CD4-positive, alpha-beta T cell (primary cell): ENCODE measurements around the gene EGFR. TPM values are rescaled to one million over a fixed set of nuclear protein-coding genes. Genes with fewer than 3 reads are reported as not detected.

Source experiments
- ATAC-seq: fragments of 200-7000 bp; cut with Tn5 transposase; one replicate; pipeline ENCODE4 v1.10.0; 2022; ENCODE audit warnings: mild to moderate bottlenecking; ENCODE audit not compliant: poor library complexity
- CTCF ChIA-PET: fragments of 350-600 bp; sonication (Branson Sonifier 250); formaldehyde crosslinking; loops from one replicate; lab custom pipeline; 2021; ENCODE audit warnings: antibody characterized with exemption, inconsistent platforms; lab: Charles Lee
- POLR2A ChIA-PET: fragments of 350-600 bp; sonication (Branson Sonifier 250); formaldehyde crosslinking; loops from one replicate; lab custom pipeline; 2021; ENCODE audit warnings: antibody characterized with exemption, inconsistent platforms; lab: Charles Lee
- DNase-seq, 14 experiments: peaks; one replicate each; pipeline ENCODE4 v3.0.0-alpha.2; 2013 to 2020; ENCODE audit warnings: mixed read lengths in 2 of 14
- H3K27ac ChIP-seq, 2 donors: one replicate each; pipeline versions ENCODE4 v1.5.1 to v1.7.0; 2013; ENCODE audit warnings: low read length in 2 of 2, low read depth in 1 of 2, mild to moderate bottlenecking in 1 of 2
- H3K27me3 ChIP-seq, 2 experiments: 1 replicate in 1 of 2; 2 replicates in 1 of 2; pipeline versions ENCODE4 v1.6.1 to v1.7.0; 2013; ENCODE audit warnings: low read length in 2 of 2, control low read depth in 1 of 2, mild to moderate bottlenecking in 1 of 2, moderate library complexity in 1 of 2; ENCODE audit not compliant: insufficient read depth in 2 of 2, control insufficient read depth in 1 of 2
- H3K36me3 ChIP-seq: one replicate; pipeline ENCODE4 v1.6.1; 2013; ENCODE audit warnings: low read length, control low read depth; ENCODE audit not compliant: insufficient read depth
- H3K4me1 ChIP-seq: one replicate; pipeline ENCODE4 v1.6.1; 2013; ENCODE audit warnings: low read length, control low read depth; ENCODE audit not compliant: insufficient read depth
- H3K4me3 ChIP-seq: one replicate; pipeline ENCODE4 v1.5.1; 2013; ENCODE audit warnings: mild to moderate bottlenecking, low read length, moderate library complexity
- H3K9me3 ChIP-seq, 2 experiments: 1 replicate in 1 of 2; 2 replicates in 1 of 2; pipeline versions ENCODE4 v1.6.1 to v1.7.0; 2013; ENCODE audit warnings: low read length in 2 of 2, mild to moderate bottlenecking in 2 of 2, control low read depth in 1 of 2, moderate library complexity in 1 of 2; ENCODE audit not compliant: control insufficient read depth in 1 of 2, insufficient read depth in 1 of 2
- H3K27ac Mint-ChIP-seq: one replicate; pipeline ENCODE4 v1.8.0; 2020; ENCODE audit warnings: mixed read lengths
- H3K27me3 Mint-ChIP-seq: one replicate; pipeline ENCODE4 v1.8.0; 2021; ENCODE audit warnings: mixed read lengths
- H3K36me3 Mint-ChIP-seq: one replicate; pipeline ENCODE4 v1.8.0; 2021; ENCODE audit warnings: low read depth, mixed read lengths
- H3K4me1 Mint-ChIP-seq: one replicate; pipeline ENCODE4 v1.8.0; 2021; ENCODE audit warnings: low read depth, mixed read lengths
- H3K4me3 Mint-ChIP-seq: one replicate; pipeline ENCODE4 v1.8.0; 2020; ENCODE audit warnings: mild to moderate bottlenecking, mixed read lengths
- H3K9me3 Mint-ChIP-seq: one replicate; pipeline ENCODE4 v1.8.0; 2020; ENCODE audit warnings: mixed read lengths
- CTCF ChIP-seq: fragments of 200-600 bp; IDR thresholded peaks from one replicate; pipeline ENCODE4 v1.8.0; 2022; ENCODE audit warnings: antibody characterized with exemption, mild to moderate bottlenecking
- intact Hi-C, 2 experiments: fragments of 100-400 bp; cut with DNase I in 1 of 2; cut with micrococcal nuclease in 1 of 2; formaldehyde crosslinking; loops; one replicate each; pipeline versions ENCODE4 v1.15.1 to v1.9.0; 2023 to 2025; cut with DNase I, micrococcal nuclease
- total RNA-seq, 174 experiments: library from RNA in 2 of 174; stranded (reverse) in 2 of 174; gene quantifications; one replicate each; pipeline ENCODE4 v1.2.3 and lab custom pipeline; 2021 to 2026

Gene EGFR
- total RNA-seq, 2 experiments from 2014 or later: not detected

DNA sequence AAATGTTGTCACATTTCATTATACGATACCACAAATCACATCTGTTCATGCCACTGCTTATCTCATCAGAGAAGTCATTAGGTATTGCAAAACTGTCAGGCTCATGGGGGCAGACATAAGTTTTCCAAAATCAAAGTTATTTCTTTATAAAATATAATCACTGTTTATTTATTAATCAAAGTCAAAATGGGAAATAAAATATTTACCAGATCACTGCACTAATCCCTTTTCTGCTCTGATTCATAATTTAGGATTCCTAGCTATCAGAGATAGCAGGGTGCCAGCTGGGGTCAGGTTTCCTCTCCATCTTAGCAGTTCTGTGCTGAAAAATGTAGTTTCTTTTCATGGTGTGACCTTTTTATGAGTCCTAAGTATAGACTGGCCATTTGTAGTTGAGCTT is 228.6 kb downstream of the EGFR start:
- Histone ChIP-seq H3K9me3 (no peaks in the 10 kb centered on the region), H3K4me3 (no peak overlapping the region), H3K36me3 (no peaks in the 10 kb centered on the region), H3K4me1 (no peaks in the 10 kb centered on the region), H3K27ac (no peak overlapping the region), H3K27me3 (peaks cover 6 to 20% of the 10 kb centered on the region in 2 experiments)
- H3K36me3 Mint-ChIP-seq: no peaks in the 10 kb centered on the region
- H3K9me3 Mint-ChIP-seq: no peaks in the 10 kb centered on the region
- no peaks in the 10 kb centered on the region for H3K4me1 Mint-ChIP-seq
- POLR2A ChIA-PET: no interaction called here
- no peak for TF ChIP-seq CTCF
- CTCF ChIA-PET: no interaction called here
- no peak for DNase-seq
- H3K4me3 Mint-ChIP-seq: no peak overlapping the region
- ATAC-seq: no peak
- no peak overlapping the region for H3K27ac Mint-ChIP-seq
- peaks cover 43% of the 10 kb centered on the region for H3K27me3 Mint-ChIP-seq
- intact Hi-C loops: no loop called here

DNA sequence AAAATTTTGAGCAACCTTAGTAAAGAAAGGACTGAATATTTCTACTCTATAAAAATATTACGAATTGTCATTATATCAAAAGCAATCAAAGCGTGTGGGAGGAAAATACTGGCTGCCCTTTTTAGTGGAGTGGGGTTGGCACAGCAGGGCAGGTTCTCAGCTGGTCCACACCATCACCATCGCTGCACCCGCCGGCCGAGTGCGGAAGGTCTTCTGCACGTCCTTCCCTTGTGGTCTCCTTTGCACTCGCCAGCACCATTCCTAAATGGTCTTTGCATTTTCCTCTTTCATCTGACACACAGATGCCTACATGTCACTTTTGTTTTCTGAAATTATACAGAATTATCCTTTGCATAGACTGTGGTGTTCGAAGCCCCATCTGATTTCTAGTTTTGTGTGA is 229.7 kb downstream of the EGFR start:
- Mint-ChIP-seq H3K4me1 (no peaks in the 10 kb centered on the region), H3K27me3 (peaks cover 51% of the 10 kb centered on the region), H3K36me3 (no peaks in the 10 kb centered on the region), H3K27ac (no peak overlapping the region), H3K9me3 (no peaks in the 10 kb centered on the region), H3K4me3 (no peak overlapping the region)
- H3K27ac ChIP-seq: no peak overlapping the region
- no peak for DNase-seq
- ATAC-seq: no peak
- intact Hi-C loops: no loop called here
- H3K36me3 ChIP-seq: no peaks in the 10 kb centered on the region
- peaks cover 11 to 31% of the 10 kb centered on the region in 2 experiments for H3K27me3 ChIP-seq
- H3K9me3 ChIP-seq: no peaks in the 10 kb centered on the region
- no peak for TF ChIP-seq CTCF
- ChIA-PET POLR2A (no interaction called here), CTCF (no interaction called here)
- H3K4me1 ChIP-seq: no peaks in the 10 kb centered on the region
- no peak overlapping the region for H3K4me3 ChIP-seq

GRCh38 chr7:55249332-55249731 is 230.5 kb downstream of the EGFR start:
- CTCF ChIA-PET: no interaction called here

More at GRCh38 chr7:55249332-55249731, 230.5 kb downstream of the EGFR start:
- no peaks in the 10 kb centered on the region for H3K9me3 ChIP-seq
- Mint-ChIP-seq H3K27me3 (peaks cover 55% of the 10 kb centered on the region), H3K4me3 (no peak overlapping the region), H3K4me1 (no peaks in the 10 kb centered on the region), H3K36me3 (no peaks in the 10 kb centered on the region), H3K27ac (no peak overlapping the region), H3K9me3 (no peaks in the 10 kb centered on the region)
- intact Hi-C loops: no loop called here
- POLR2A ChIA-PET: no interaction called here
- no peak for ATAC-seq
- no peaks in the 10 kb centered on the region for H3K36me3 ChIP-seq
- DNase-seq: no peak
- no peak overlapping the region for H3K4me3 ChIP-seq
- TF ChIP-seq CTCF: no peak
- no peak overlapping the region for H3K27ac ChIP-seq
- peaks cover 19 to 36% of the 10 kb centered on the region in 2 experiments for H3K27me3 ChIP-seq
- peaks cover 3% of the 10 kb centered on the region for H3K4me1 ChIP-seq
